Esophagus muscularis mucosa (tissue), 4 donors: ENCODE results near the gene TMEM81. TPM values are rescaled to one million over a fixed set of nuclear protein-coding genes. Genes with fewer than 3 reads are reported as not detected.

Experiments used
- DNase-seq: peaks from one replicate; pipeline ENCODE4 v3.0.0-alpha.2; 2017; ENCODE audit errors: extremely low spot score
- H3K27ac ChIP-seq, 4 donors: fragments of 200-600 bp; sonication (generic); replicated peaks in 1 of 4; 1 replicate in 3 of 4; 2 replicates in 1 of 4; pipeline ENCODE4 v1.5.1; 2016 to 2019; ENCODE audit warnings: mild to moderate bottlenecking in 1 of 4
- H3K27me3 ChIP-seq, 4 donors: fragments of 200-600 bp; sonication (generic); one replicate each; pipeline versions ENCODE4 v1.5.1 to v1.6.0; 2016 to 2019
- H3K36me3 ChIP-seq, 4 donors: fragments of 200-600 bp; sonication (generic); one replicate each; pipeline ENCODE4 v1.5.1; 2016 to 2019
- H3K4me1 ChIP-seq, 4 donors: fragments of 200-600 bp; sonication (generic); one replicate each; pipeline ENCODE4 v1.5.1; 2016 to 2019
- H3K4me3 ChIP-seq, 4 donors: fragments of 200-600 bp; sonication (generic); 1 replicate in 2 of 4; 2 replicates in 2 of 4; pipeline ENCODE4 v1.5.1; 2016 to 2019; ENCODE audit warnings: mild to moderate bottlenecking in 4 of 4, moderate library complexity in 1 of 4
- H3K9me3 ChIP-seq, 4 donors: fragments of 200-600 bp; sonication (generic); 1 replicate in 3 of 4; 2 replicates in 1 of 4; pipeline ENCODE4 v1.5.1; 2016 to 2019
- EP300 ChIP-seq: sonication (generic); formaldehyde crosslinking; IDR thresholded peaks from one replicate; pipeline ENCODE4 v1.6.1; 2017; ENCODE audit warnings: antibody characterized with exemption
- POLR2A ChIP-seq: fragments of 450-650 bp; IDR thresholded peaks from one replicate; pipeline ENCODE4 v1.6.1; 2017; ENCODE audit warnings: antibody characterized with exemption, moderate library complexity, mild to moderate bottlenecking, low read depth
- POLR2AphosphoS5 ChIP-seq, 2 donors: sonication (generic); formaldehyde crosslinking; IDR thresholded peaks; one replicate each; pipeline ENCODE4 v1.6.1; 2017; ENCODE audit warnings: antibody characterized with exemption in 2 of 2
- WGBS: methylation state at CpG from one replicate; pipeline ENCODE4 v1.1.5; 2018; 5-methylcytosine and 5-hydroxymethylcytosine counted together
- intact Hi-C: fragments of 100-400 bp; cut with DNase I; formaldehyde crosslinking; loops from one replicate; pipeline ENCODE4 v1.15.1; 2023
- total RNA-seq, 4 donors: library from RNA; depleted of rRNA; stranded (reverse); fragments of >200 nt; gene quantifications; one replicate each; pipeline versions ENCODE4 v1.1.0 to v1.2.1, GENCODE V29; 2016
- TF ChIP-seq, protein P1 (sequence below), 3 experiments: fragments of 200-600 bp in 2 of 3; fragments of 450-650 bp in 1 of 3; sonication (generic) in 2 of 3; IDR thresholded peaks; one replicate each; pipeline ENCODE4 v1.5.1; 2017 to 2019; ENCODE audit warnings: antibody characterized with exemption in 3 of 3, mild to moderate bottlenecking in 2 of 3, moderate library complexity in 1 of 3

Gene TMEM81
- total RNA-seq, 4 donors from 2014 or later: 0.99 to 2.1 (median 1.2) TPM

DNA sequence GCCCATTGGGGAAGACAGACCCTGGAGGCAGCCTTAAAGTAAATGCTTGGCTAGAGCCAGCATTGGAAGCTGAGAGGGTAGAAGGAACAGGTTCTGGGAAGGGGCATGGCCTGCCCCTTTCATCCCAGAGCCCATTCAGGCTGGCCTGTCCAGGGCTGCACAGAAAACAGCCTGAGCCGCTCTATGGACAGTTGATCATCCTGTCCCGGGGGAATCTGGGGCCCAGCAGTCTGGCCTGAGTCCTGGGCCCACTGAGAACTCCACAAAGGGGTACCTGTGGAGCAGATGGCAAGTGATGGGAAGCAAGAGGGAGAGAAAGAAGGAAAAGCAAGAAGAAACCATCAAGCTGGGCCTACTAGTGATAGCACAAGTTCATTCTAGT, 13.2 kb downstream of the TMEM81 start:
- Histone ChIP-seq H3K4me3 (no peak overlapping the region), H3K36me3 (no peaks in the 10 kb centered on the region), H3K27me3 (no peaks in the 10 kb centered on the region), H3K27ac (no peak overlapping the region), H3K4me1 (peaks cover 4 to 16% (median 13%) of the 10 kb centered on the region in 4 donors), H3K9me3 (no peaks in the 10 kb centered on the region)
- no peak for DNase-seq
- WGBS: 100% methylated on average over 2 of the region's 2 CpGs
- TF ChIP-seq EP300 (no peak), POLR2A (no peak), POLR2AphosphoS5 (IDR thresholded peaks at IDR 0.05) (no peak)
- TF ChIP-seq, protein P1, sequence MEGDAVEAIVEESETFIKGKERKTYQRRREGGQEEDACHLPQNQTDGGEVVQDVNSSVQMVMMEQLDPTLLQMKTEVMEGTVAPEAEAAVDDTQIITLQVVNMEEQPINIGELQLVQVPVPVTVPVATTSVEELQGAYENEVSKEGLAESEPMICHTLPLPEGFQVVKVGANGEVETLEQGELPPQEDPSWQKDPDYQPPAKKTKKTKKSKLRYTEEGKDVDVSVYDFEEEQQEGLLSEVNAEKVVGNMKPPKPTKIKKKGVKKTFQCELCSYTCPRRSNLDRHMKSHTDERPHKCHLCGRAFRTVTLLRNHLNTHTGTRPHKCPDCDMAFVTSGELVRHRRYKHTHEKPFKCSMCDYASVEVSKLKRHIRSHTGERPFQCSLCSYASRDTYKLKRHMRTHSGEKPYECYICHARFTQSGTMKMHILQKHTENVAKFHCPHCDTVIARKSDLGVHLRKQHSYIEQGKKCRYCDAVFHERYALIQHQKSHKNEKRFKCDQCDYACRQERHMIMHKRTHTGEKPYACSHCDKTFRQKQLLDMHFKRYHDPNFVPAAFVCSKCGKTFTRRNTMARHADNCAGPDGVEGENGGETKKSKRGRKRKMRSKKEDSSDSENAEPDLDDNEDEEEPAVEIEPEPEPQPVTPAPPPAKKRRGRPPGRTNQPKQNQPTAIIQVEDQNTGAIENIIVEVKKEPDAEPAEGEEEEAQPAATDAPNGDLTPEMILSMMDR (IDR thresholded peaks at IDR 0.05): no peak
- intact Hi-C loops: no loop called here

DNA sequence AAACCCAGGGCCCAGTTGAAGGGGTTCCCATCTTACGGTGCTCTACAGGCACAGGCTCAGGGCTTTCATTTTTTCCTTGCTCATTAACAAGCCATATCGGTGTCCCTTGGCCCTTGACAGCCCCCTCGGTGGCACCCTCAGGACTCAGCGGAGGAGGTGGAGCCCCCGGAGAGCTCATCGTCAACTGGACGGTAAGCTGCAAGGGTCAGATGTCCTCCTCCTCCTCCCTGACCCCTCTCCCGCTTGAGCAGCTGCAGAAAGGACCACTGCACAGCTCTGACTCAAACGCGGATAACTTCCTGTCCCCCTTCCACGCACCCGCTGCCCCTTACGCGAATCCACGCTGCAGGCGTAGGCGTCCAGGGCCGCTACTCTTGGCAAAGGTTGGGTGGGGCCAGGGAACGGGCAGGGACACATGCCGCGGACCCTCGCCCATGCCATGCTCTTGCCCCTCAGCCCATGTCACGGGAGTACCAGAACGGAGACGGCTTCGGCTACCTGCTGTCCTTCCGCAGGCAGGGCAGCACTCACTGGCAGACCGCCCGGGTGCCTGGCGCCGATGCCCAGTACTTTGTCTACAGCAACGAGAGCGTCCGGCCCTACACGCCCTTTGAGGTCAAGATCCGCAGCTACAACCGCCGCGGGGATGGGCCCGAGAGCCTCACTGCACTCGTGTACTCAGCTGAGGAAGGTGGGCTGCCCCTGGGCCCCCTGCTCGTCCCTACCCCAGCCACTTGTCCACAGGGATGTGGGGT, 14.7 kb downstream of the TMEM81 start:
- intact Hi-C loops: no loop called here
- peaks cover 4 to 16% (median 13%) of the 10 kb centered on the region in 4 donors for H3K4me1 ChIP-seq
- DNase-seq: no peak
- H3K36me3 ChIP-seq: no peaks in the 10 kb centered on the region
- H3K9me3 ChIP-seq: no peaks in the 10 kb centered on the region
- no peak overlapping the region for H3K27ac ChIP-seq
- TF ChIP-seq, protein P1 (IDR thresholded peaks at IDR 0.05): no peak
- TF ChIP-seq EP300 (no peak), POLR2A (no peak), POLR2AphosphoS5 (IDR thresholded peaks at IDR 0.05) (no peak)
- WGBS: 80% methylated on average over 39 of the region's 42 CpGs
- H3K27me3 ChIP-seq: no peaks in the 10 kb centered on the region
- H3K4me3 ChIP-seq: no peak overlapping the region

DNA sequence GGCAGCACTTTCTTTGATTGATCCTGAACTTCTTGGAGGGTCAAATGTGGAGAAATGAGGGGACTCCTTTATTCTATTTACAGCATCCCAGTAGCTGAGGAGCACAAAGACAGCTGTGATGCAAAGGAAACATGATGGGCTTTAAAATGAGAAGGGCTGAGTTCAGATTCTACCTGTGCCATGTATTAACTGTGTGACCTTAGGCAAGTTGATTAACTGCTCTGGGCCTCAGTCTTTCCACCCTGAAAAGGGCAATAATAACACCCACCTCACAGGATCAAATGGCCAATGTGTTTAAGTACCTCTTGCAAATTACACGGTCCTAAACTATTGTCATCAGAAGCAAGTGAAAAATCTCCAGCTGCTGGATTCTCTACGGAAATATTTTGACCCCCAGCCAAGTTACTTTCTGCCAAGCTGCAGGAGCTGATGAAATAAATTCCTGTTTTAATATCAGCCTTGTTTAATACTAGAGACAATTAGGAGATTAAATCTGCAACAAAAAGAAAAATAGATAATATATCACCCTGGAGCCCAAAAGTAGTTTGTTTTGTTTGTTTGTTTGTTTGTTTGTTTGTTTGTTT, 15.7 kb downstream of the TMEM81 start:
- peaks cover 4 to 16% (median 13%) of the 10 kb centered on the region in 4 donors for H3K4me1 ChIP-seq
- H3K4me3 ChIP-seq: no peak overlapping the region
- 10% methylated on average over 2 of the region's 2 CpGs for WGBS
- intact Hi-C loops: no loop called here
- no peaks in the 10 kb centered on the region for H3K36me3 ChIP-seq
- no peaks in the 10 kb centered on the region for H3K9me3 ChIP-seq
- no peak for DNase-seq
- H3K27ac ChIP-seq: no peak overlapping the region
- TF ChIP-seq POLR2A (no peak), EP300 (no peak), POLR2AphosphoS5 (IDR thresholded peaks at IDR 0.05) (no peak)
- TF ChIP-seq, protein P1 (IDR thresholded peaks at IDR 0.05): no peak
- no peaks in the 10 kb centered on the region for H3K27me3 ChIP-seq

DNA sequence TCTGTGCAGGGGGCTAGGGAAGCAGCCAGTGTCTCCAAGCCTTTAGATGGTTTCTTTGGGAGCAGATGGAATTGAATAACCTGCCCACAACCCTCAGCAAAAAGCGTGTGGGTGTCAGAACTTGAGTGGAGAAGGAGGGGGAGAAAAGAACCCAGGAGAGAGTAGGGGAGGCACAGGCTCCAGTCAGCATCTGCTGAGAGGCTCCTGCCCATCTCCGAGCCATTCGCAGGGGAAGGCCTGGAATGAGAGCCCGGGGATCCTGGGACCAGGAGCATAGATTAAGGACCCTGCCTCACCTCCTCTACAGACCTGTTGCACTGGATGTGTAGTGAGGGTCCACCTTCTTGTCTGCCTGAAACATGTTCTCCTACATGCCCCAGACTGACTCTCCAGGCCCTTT, 16.3 kb downstream of the TMEM81 start:
- Histone ChIP-seq H3K27ac (no peak overlapping the region), H3K4me3 (no peak overlapping the region), H3K27me3 (no peaks in the 10 kb centered on the region), H3K9me3 (no peaks in the 10 kb centered on the region), H3K36me3 (no peaks in the 10 kb centered on the region), H3K4me1 (peaks cover 4 to 16% (median 13%) of the 10 kb centered on the region in 4 donors)
- TF ChIP-seq, protein P1 (IDR thresholded peaks at IDR 0.05): no peak
- TF ChIP-seq POLR2AphosphoS5 (IDR thresholded peaks at IDR 0.05) (no peak), EP300 (no peak), POLR2A (no peak)
- WGBS: 83% methylated on average over 4 of the region's 4 CpGs
- no peak for DNase-seq
- intact Hi-C loops: no loop called here
